Lower lobe of right lung (tissue), 2 donors: ENCODE measurements around the gene HDAC4. TPM values are rescaled to one million over a fixed set of nuclear protein-coding genes. Genes with fewer than 3 reads are reported as not detected.
A peak's percentile ranks its signal among the peaks of the same experiment; 100 is the strongest.

ENCODE experiments used
- ATAC-seq, 2 donors: fragments of 200-7000 bp; cut with Tn5 transposase; one replicate each; pipeline ENCODE4 v1.9.1; 2020 to 2022; ENCODE audit warnings: mild to moderate bottlenecking in 2 of 2, moderate library complexity in 2 of 2
- DNase-seq: peaks from one replicate; pipeline ENCODE4 v3.0.0-alpha.2; 2020
- H3K27ac ChIP-seq: fragments of 200-600 bp; one replicate; pipeline ENCODE4 v1.8.0; 2022
- H3K27me3 ChIP-seq: fragments of 200-600 bp; one replicate; pipeline ENCODE4 v1.8.0; 2022; ENCODE audit warnings: low read depth
- H3K36me3 ChIP-seq: fragments of 200-600 bp; one replicate; pipeline ENCODE4 v1.8.0; 2022; ENCODE audit warnings: mild to moderate bottlenecking
- H3K4me1 ChIP-seq: fragments of 200-600 bp; one replicate; pipeline ENCODE4 v1.8.0; 2022
- H3K4me3 ChIP-seq: fragments of 200-600 bp; one replicate; pipeline ENCODE4 v1.8.0; 2022; ENCODE audit warnings: mild to moderate bottlenecking
- H3K9me3 ChIP-seq: fragments of 200-600 bp; one replicate; pipeline ENCODE4 v1.8.0; 2022
- intact Hi-C: fragments of 100-400 bp; cut with DNase I; formaldehyde crosslinking; loops from one replicate; pipeline ENCODE4 v1.11.0; 2022
- total RNA-seq: library from RNA; stranded (reverse); fragmentation: NEBNext Ultra II Directional; extraction: Animal tissue kit (Norgen Biotek cat#: 25700); gene quantifications from one replicate; pipeline ENCODE4 v1.2.1, GENCODE V29; 2021
- TF ChIP-seq, protein P1 (sequence below): fragments of 200-600 bp; IDR thresholded peaks from one replicate; pipeline ENCODE4 v1.8.0; 2022; ENCODE audit warnings: antibody characterized with exemption, mild to moderate bottlenecking
- donor health status: DM: no; HTN: yes; CAD: no; lungs with severe emphysema.

HDAC4 gene
- total RNA-seq, 1 donor from 2014 or later = 44.9 TPM

DNA sequence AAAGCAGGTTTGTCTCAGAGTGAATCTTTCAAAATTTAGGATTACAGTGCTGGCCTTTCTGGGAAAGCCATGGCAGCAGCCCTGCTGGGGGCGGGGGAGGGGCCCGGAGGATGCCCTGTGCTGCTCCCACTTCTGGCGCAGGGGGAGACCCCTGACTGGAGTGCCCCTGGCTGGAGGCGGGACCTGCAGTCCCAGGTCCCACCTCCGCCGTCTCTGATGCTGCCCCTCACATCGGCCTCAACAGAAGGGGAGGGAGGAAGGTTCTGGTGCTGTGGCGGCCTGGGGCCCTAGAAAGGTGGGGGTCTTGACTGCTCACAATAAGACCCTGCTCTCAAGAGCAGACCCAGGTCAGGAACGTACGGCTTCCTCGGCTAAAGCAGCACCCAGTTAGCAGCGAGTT is 336.6 kb downstream of the HDAC4 start:
- H3K4me1 ChIP-seq = no peaks in the 10 kb centered on the region
- intact Hi-C loops = no loop called here
- H3K27me3 ChIP-seq = no peaks in the 10 kb centered on the region
- H3K36me3 ChIP-seq = peaks cover 72% of the 10 kb centered on the region
- DNase-seq (no peak), ATAC-seq (no peak)
- H3K27ac ChIP-seq = no peak overlapping the region
- no peaks in the 10 kb centered on the region for H3K9me3 ChIP-seq
- no peak overlapping the region for H3K4me3 ChIP-seq
- TF ChIP-seq, protein P1, sequence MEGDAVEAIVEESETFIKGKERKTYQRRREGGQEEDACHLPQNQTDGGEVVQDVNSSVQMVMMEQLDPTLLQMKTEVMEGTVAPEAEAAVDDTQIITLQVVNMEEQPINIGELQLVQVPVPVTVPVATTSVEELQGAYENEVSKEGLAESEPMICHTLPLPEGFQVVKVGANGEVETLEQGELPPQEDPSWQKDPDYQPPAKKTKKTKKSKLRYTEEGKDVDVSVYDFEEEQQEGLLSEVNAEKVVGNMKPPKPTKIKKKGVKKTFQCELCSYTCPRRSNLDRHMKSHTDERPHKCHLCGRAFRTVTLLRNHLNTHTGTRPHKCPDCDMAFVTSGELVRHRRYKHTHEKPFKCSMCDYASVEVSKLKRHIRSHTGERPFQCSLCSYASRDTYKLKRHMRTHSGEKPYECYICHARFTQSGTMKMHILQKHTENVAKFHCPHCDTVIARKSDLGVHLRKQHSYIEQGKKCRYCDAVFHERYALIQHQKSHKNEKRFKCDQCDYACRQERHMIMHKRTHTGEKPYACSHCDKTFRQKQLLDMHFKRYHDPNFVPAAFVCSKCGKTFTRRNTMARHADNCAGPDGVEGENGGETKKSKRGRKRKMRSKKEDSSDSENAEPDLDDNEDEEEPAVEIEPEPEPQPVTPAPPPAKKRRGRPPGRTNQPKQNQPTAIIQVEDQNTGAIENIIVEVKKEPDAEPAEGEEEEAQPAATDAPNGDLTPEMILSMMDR = no peak

DNA sequence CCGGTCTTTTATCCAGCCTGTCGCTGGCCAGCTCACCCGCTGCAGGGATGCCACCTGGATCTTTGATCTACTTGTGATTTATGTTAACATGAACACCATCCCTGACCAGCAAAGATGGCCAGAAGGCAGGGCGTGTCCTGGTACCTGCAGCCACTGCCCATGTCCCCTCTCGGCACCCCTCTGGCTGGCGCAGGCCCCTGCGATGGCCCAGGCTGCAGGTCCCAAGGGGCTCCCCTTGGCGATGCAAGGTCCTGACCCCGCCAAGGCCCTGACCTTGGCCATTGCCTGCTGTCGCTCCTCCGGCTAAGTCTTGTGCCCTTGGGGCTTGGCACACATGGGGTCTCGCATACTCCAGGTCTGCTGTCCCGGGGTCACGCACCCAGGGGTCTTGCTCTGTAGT is 338.1 kb downstream of the HDAC4 start:
- peaks cover 3% of the 10 kb centered on the region for H3K9me3 ChIP-seq
- no peaks in the 10 kb centered on the region for H3K4me1 ChIP-seq
- no peaks in the 10 kb centered on the region for H3K27me3 ChIP-seq
- TF ChIP-seq, protein P1 = no peak
- no peak overlapping the region for H3K4me3 ChIP-seq
- H3K36me3 ChIP-seq = peaks cover 66% of the 10 kb centered on the region
- DNase-seq = no peak
- intact Hi-C loops = no loop called here
- H3K27ac ChIP-seq = no peak overlapping the region
- no peak for ATAC-seq

DNA sequence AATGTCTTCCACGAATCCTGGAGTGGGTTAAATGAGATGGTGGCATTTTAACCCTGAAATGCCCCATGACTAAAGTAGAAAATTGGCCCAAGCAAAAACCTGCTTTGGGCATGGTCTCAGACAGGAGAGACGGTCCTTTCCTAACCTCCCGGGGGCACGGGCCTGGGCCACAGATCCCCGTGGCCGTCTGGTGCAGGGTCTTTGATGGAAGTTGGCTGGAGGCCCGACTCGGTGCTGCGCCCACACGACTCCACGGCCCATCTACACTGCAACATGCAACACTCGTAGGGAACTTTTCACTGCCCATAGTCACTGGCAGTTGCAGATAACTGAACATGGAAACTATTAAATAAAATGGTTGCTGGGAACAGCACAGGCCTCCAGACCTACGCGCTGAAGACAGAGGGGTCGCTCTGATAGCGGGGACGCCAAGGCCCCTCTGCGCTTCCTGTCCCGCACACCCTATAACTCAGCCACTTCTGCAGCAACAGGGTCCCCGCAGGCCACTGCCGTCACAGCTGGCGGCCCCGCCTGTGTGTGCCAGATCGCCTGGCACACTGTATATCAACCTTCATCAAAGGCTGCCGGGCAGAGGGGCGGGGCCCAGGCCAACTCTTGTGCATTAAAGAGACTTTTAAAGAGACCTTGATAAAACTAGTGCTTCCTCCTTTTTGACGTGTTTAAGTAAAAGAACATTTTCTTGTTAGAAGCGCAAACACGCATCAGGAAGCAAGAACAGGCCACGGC is 338.8 kb downstream of the HDAC4 start:
- no peaks in the 10 kb centered on the region for H3K27me3 ChIP-seq
- H3K27ac ChIP-seq = no peak overlapping the region
- no peak overlapping the region for H3K4me3 ChIP-seq
- H3K4me1 ChIP-seq = no peaks in the 10 kb centered on the region
- ATAC-seq = no peak
- H3K36me3 ChIP-seq = peaks cover 58% of the 10 kb centered on the region
- peak; percentile 38 for DNase-seq
- TF ChIP-seq, protein P1 = no peak
- intact Hi-C loops = no loop called here
- peaks cover 8% of the 10 kb centered on the region for H3K9me3 ChIP-seq

DNA sequence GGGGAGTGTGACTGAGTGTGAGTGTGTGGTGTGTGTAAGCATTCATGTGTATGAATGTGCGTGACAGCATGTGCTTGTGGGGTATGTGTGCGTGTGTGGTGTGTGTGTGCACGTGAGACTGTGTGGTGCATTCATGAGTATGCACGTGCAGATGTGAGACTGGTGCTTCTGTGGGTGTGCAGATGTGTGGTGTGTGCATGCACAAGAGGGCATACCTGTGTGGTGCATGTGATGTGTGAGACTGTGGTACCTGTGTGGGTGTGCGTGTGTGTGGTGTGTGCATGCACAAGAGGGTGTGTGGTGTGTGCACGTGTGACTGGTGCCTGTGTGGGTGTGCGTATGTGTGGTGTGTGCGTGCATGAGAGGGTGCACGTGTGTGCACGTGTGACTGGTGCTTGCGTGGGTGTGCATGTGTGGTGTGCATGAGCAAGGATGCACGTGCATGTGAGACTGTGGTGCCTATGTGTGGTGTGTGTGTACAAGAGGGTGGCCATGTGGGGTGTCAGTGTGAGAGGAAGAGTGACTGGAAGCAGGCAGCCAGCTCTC is 339.6 kb downstream of the HDAC4 start:
- intact Hi-C loops = no loop called here
- DNase-seq (no peak), ATAC-seq (no peak)
- TF ChIP-seq, protein P1 = no peak
- Histone ChIP-seq H3K4me3 (no peak overlapping the region), H3K36me3 (peaks cover 50% of the 10 kb centered on the region), H3K9me3 (peaks cover 8% of the 10 kb centered on the region), H3K27ac (no peak overlapping the region), H3K4me1 (no peaks in the 10 kb centered on the region), H3K27me3 (no peaks in the 10 kb centered on the region)

DNA sequence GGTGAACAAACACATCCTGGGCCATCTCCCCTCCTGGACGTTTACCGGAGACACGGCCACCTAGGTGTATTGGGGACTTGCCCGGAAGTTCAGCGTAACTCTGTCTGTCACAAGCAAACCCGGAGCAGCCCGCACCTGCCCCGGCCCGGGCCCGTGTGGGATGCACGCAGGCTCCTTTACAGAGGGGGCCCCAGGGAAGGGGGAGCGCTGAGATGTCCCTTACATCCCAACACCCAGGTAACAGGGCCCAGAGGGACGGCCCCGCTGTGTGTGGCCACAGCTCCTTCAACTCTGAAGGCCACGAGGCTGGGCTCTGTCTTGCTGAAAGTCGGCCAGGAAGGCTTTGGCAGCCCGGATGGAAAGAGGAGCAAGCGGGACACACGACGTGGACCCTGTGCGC is 340.1 kb downstream of the HDAC4 start:
- peaks cover 45% of the 10 kb centered on the region for H3K36me3 ChIP-seq
- ATAC-seq = peak in 1 of 2 donors; percentile 18

More for the DNA sequence above, 340.1 kb downstream of the HDAC4 start:
- Histone ChIP-seq H3K4me3 (no peak overlapping the region), H3K4me1 (no peaks in the 10 kb centered on the region), H3K9me3 (peaks cover 8% of the 10 kb centered on the region), H3K27me3 (no peaks in the 10 kb centered on the region), H3K27ac (no peak overlapping the region)
- TF ChIP-seq, protein P1 = no peak
- DNase-seq = no peak
- intact Hi-C loops = no loop called here
